NB4 (cell line): ENCODE measurements around the gene CCDC170.

ENCODE experiments used
- DNase-seq: peaks from one replicate; pipeline ENCODE4 v3.0.0; 2010; ENCODE audit warnings: low read depth
- H3K4me3 ChIP-seq: one replicate; pipeline ENCODE4 v1.5.1; 2011; ENCODE audit warnings: mild to moderate bottlenecking, low read depth, low read length, moderate library complexity
- CTCF ChIP-seq: IDR thresholded peaks from one replicate; pipeline ENCODE4 v1.5.1; 2012; ENCODE audit warnings: low read depth, low read length
- MAX ChIP-seq: IDR thresholded peaks from 2 replicates; pipeline ENCODE4 v1.6.1; 2011; ENCODE audit warnings: low read depth, low read length
- MYC ChIP-seq: IDR thresholded peaks from 2 replicates; pipeline ENCODE4 v1.6.1; 2011; ENCODE audit warnings: low read depth, low read length
- POLR2A ChIP-seq: IDR thresholded peaks from 2 replicates; pipeline ENCODE4 v1.6.1; 2011; ENCODE audit warnings: mild to moderate bottlenecking; ENCODE audit not compliant: insufficient read length; ENCODE audit errors: extremely low read depth

CCDC170 gene

GRCh38 chr6:151665329-151665728 is 171.5 kb downstream of the CCDC170 start:
- no peak for DNase-seq
- no peak overlapping the region for H3K4me3 ChIP-seq
- TF ChIP-seq MAX (no peak), MYC (no peak), CTCF (no peak), POLR2A (no peak)

GRCh38 chr6:151666526-151666925 is 172.7 kb downstream of the CCDC170 start:
- no peak for DNase-seq
- no peak for TF ChIP-seq CTCF
- no peak for TF ChIP-seq POLR2A
- no peak for TF ChIP-seq MYC
- TF ChIP-seq MAX: no peak
- H3K4me3 ChIP-seq: no peak overlapping the region

- no peak for TF ChIP-seq MAX
- TF ChIP-seq CTCF: no peak
- TF ChIP-seq MYC: no peak
- no peak for TF ChIP-seq POLR2A
- DNase-seq: no peak
- H3K4me3 ChIP-seq: no peak overlapping the region
Measured at GRCh38 chr6:151669208-151669560, 175.4 kb downstream of the CCDC170 start.

GRCh38 chr6:151670116-151670515 is 176.3 kb downstream of the CCDC170 start:
- TF ChIP-seq MYC (no peak), POLR2A (no peak), MAX (no peak), CTCF (no peak)
- no peak overlapping the region for H3K4me3 ChIP-seq
- no peak for DNase-seq
